GM21367 (cell line): ENCODE measurements around the gene CHAF1A.
A peak's percentile ranks its signal among the peaks of the same experiment; 100 is the strongest.

Source experiments
- ATAC-seq: cut with Tn5 transposase; IDR thresholded peaks from one replicate; pipeline ENCODE4 v1.9.1; 2021; ENCODE audit not compliant: unreplicated experiment

Gene CHAF1A

GRCh38 chr19:4400135-4400936, 2.1 kb upstream of the CHAF1A start, which contains the start of gene SH3GL1:
Gene SH3GL1 (minus strand): TSS chr19:4400547. CDS start chr19:4400368, 179 bp downstream.
- ATAC-seq = peak; percentile 51

GRCh38 chr19:4401769-4402170, 670 bp upstream of the CHAF1A start:
- ATAC-seq = no peak

DNA sequence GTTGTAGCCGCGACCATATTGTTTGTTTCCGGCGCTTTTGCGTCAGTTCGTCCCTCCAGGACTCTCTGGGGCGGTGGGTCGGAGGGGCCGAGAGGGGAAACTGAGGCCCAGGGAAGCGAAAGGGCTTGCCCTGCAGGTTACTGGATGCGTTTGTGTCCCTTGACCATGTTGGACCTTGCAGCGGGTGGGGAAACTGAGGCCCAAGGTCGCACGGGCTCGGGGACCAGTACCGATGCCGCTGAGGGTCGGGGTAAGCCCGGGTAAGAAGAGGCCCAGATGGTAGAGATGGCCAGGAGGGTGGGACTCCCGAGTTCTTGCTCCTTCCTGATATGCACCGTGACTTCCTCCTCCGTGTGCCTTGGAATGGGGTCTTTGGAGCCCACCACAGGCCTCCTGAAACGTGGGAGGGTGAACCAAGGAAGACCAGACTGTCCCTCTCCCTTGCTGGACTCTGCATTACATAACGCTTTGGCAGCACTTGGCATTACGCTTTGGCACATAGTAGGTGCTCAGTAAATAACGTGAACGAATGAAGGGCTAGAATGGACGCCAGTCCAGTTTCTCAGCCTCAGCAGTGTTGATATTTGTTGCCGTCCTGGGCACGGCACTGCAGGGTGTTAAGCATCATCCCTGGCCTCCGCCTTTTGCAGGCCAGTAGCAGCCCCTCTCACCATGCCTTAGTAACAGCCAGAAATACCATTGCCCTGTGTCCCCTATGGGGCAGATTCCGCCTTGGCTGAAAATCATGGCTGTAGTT, 743 bp downstream of the CHAF1A start:
- ATAC-seq = no peak

DNA sequence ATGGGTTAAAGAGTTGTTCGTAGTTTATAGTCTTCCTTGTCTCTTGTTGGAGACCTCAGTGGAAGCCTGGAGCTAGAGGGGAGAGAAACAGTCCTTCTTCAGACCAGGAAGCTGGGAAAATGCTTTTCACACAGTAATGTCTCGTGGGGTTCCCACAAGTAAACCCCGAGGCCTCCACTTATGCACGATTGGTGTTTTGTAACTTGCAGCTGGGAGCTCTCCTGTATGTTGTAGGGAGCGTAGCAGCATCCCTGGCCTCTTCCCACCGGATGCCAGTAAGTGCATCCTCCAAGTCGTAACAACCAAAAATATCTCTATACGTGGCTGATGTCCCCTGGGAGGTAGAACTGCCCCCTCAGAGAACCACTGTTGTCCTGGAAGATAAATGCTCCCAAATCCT, 3.5 kb downstream of the CHAF1A start:
- ATAC-seq = no peak

DNA sequence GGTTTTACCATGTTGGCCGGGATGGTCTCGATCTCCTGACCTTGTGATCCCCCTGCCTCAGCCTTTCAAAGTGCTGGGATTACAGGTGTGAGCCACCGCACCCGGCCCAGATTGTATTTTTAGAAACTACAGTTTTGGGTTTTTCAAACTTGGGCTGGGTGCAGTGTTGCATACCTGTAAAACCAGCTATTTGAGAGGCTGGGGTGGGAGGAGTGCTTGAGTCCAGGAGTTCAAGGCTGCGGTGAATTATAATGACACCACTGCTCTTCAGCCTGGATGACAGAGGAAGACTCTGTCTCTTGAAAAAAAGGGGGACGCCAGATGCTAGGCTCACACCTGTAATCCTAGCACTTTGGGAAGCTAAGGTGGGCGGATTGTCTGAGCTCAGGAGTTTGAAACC, 4.2 kb downstream of the CHAF1A start:
- no peak for ATAC-seq

- no peak for ATAC-seq
These were observed 6.9 kb downstream of the CHAF1A start for GRCh38 chr19:4409123-4409933.

- ATAC-seq = no peak
These were observed 11.1 kb downstream of the CHAF1A start for GRCh38 chr19:4413588-4413987.

DNA sequence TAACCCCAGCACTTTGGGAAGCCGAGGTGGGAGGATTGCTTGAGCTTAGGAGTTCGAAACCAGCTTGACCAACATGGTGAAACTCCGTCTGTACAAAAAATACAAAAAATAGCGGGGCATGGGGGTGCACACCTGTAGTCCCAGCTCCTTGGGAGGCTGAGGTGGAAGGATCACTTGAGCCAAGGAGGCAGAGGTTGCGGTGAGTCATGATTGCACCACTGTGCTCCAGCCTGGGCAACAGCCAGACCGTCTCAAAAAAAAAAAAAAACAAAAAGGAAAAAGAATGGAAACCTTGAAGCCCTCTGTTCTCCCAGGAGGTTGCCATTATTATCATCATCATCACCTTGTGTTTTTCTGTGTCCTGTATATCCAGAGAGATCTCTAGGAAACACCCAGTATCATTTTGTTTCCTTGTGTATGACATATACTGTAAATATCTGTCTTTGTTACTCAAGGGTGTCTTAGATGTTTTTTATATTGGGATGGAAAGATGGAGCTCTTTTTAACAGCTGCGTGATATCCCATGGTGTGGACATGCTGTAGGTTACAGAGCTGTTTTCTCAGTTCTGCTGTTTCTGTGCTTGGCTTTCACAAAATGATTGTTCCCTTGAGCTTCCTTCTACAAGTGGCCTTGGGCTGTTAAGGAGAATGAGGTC, 11.8 kb downstream of the CHAF1A start:
- ATAC-seq = no peak

- no peak for ATAC-seq
These were observed 12.4 kb downstream of the CHAF1A start for GRCh38 chr19:4414800-4415321.

- ATAC-seq = no peak
These were observed 12.9 kb downstream of the CHAF1A start for GRCh38 chr19:4415352-4415751.

DNA sequence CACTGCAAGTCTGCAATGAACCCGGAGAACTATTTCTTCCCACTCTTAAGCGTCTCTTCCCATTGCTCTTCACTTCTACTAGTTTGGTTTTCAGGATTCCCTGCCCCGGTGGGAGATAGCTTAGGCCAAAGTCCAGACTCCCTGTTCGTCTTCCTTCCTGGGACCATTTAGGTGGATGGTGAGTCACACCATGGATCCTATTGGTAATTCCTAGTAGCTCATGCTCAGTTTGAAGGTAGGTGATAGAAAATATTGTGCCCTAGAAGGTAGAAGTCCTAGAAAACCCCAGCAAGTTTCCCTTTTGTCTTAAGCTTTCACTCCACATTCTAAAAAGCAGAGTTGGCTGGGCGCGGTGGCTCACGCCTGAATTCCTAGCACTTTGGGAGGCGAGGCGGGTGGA, 13.8 kb downstream of the CHAF1A start:
- ATAC-seq = no peak

- ATAC-seq = no peak
These were observed 21.1 kb downstream of the CHAF1A start for GRCh38 chr19:4423416-4424126.

- ATAC-seq = no peak
These were observed 23.1 kb downstream of the CHAF1A start for GRCh38 chr19:4425537-4425936.

DNA sequence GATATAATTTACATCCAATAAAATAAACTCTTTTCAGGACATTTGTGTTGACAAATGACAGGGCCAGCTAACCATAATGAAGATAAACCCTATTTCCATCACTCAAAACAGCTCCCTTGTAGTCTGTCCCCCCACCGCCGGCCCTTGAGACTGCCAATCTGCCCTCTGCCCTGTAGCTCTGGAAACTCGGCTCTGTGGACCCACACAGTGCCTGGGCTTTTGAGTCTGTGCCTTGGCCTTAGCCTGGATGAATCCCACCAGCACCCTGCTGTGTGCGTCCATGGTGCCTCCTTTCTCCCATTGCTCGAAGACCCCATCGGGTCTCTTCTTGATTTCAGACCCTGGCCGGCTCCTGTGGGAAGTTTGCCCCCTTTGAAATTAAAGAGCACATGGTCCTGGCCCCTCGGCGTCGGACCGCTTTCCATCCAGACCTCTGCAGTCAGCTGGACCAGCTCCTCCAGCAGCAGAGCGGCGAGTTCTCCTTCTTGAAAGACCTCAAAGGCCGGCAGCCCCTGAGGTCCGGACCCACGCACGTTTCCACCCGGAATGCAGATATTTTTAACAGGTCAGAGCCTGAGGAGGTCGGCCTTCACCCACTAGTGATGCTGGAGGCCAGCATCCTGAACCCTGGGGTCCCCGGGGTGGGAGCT, 26.0 kb downstream of the CHAF1A start:
- no peak for ATAC-seq

DNA sequence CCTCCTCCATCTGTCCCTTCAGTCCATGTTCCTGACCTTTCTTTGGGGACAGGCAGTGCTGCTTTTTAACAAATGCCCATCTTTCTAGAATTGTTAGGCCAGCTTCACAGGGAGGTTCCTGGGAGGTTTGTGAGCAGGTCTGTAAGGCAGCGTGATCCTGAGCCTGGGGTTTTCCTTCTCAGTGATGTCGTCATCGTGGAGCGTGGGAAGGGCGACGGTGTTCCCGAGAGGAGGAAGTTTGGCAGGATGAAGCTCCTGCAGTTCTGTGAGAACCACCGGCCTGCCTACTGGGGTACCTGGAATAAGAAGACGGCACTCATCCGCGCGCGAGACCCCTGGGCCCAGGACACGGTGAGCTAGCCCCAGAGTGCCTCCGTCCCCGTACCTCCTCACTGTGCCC, 26.8 kb downstream of the CHAF1A start:
- ATAC-seq = no peak

GRCh38 chr19:4429771-4430171, 27.3 kb downstream of the CHAF1A start:
- no peak for ATAC-seq

- ATAC-seq = no peak
These were observed 28.3 kb downstream of the CHAF1A start for GRCh38 chr19:4430760-4431159.

DNA sequence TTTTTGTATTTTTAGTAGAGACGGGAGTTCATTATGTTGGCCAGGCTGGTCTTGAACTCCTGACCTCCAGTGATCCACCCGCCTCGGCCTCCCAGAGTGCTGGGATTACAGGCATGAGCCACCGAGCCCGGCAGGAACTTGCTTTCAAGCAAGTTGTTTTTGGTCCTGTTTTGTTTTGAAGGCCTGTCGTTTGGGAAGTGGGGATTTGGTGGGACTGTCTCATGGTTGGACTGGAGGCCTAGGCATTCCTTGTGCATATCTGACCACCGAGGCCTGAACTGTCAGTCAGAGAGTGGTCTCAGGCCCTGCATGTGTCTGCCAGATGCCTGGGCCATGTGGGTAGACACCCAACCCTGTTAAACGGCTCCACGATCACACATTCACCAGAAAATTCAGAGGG, 28.9 kb downstream of the CHAF1A start:
- ATAC-seq = no peak

DNA sequence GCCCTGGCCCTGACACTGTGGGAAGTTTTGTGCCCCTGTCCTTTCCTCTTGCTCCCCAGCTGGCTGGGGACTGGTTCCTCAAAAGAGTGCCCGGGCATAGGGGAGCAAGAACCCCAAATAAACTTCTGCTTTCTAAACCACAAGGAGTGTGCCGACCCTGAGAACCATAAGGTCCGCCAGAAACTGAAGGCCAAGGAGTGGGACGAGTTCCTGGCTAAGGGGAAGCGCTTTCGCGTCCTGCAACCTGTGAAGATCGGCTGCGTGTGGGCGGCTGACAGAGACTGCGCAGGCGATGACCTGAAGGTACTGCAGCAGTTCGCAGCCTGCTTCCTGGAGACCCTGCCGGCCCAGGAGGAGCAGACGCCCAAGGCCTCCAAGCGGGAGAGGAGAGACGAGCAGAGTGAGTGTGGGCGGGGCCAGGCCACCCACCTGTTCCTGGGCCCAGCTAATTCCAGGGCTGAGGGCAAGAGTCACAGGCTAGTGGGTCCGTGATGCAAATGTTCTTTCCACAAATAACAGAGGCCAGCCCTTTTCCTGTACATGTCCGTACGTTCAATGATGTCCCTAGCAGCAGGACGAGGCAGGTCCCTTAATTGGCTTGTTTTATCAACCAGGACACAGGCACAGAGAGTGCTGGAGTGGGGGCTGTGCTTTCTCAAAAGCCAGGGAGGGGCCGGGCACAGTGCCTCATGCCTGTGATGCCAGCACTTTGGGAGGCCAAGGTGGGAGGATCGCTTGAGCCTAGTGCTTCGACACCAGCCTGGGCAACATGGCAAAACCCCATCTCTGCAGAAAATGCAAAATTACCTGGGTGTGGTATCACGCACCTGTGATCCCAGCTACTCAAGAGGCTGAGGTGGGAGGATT, 29.6 kb downstream of the CHAF1A start:
- ATAC-seq = no peak
